K562 (cell line): Measurements from ENCODE around the gene STC2. TPM values are rescaled to one million over a fixed set of nuclear protein-coding genes. Genes with fewer than 3 reads are reported as not detected.

Experiments
- BHLHE40 ChIP-seq: IDR thresholded peaks from 2 replicates; pipeline ENCODE4 v1.6.1; 2011; ENCODE audit warnings: low read length, improper control_type of control experiment
- ELF1 ChIP-seq: fragments of 200-800 bp; sonication (Bioruptor generic); IDR thresholded peaks from 2 replicates; pipeline ENCODE4 v1.6.1; 2016; ENCODE audit warnings: missing genetic modification characterization, missing compliant biosample characterization
- FIP1L1 ChIP-seq: fragments of 200-400 bp; formaldehyde crosslinking; IDR thresholded peaks from 2 replicates; pipeline ENCODE4 v1.6.1; 2018; ENCODE audit warnings: mild to moderate bottlenecking, low read depth, low read length; ENCODE audit not compliant: poor library complexity, severe bottlenecking
- HLTF ChIP-seq: fragments of 450-650 bp; IDR thresholded peaks from 2 replicates; pipeline ENCODE4 v1.6.1; 2016
- L3MBTL2 ChIP-seq: fragments of 450-650 bp; IDR thresholded peaks from 2 replicates; pipeline ENCODE4 v1.6.1; 2016; ENCODE audit warnings: mild to moderate bottlenecking, moderate library complexity
- MTA2 ChIP-seq: fragments of 450-650 bp; IDR thresholded peaks from 2 replicates; pipeline ENCODE4 v1.6.1; 2016; ENCODE audit warnings: low read depth
- PBX2 ChIP-seq, 2 experiments: IDR thresholded peaks in 1 of 2; conservative IDR thresholded peaks in 1 of 2; 2 replicates each; pipeline ENCODE4 v1.6.1; 2016; ENCODE audit warnings: low read depth in 2 of 2, mild to moderate bottlenecking in 1 of 2, missing compliant biosample characterization in 1 of 2, missing genetic modification characterization in 1 of 2, moderate library complexity in 1 of 2
- PML ChIP-seq: IDR thresholded peaks from 2 replicates; pipeline ENCODE4 v1.6.1; 2012; ENCODE audit warnings: low read length, inconsistent platforms
- PTBP1 ChIP-seq: fragments of 200-400 bp; formaldehyde crosslinking; IDR thresholded peaks from 2 replicates; pipeline ENCODE4 v1.6.1; 2017; ENCODE audit warnings: low read depth, low read length
- RBM25 ChIP-seq: fragments of 200-400 bp; formaldehyde crosslinking; IDR thresholded peaks from 2 replicates; pipeline ENCODE4 v1.6.1; 2018; ENCODE audit warnings: low read length, low read depth, moderate library complexity; ENCODE audit not compliant: severe bottlenecking
- SMAD3 ChIP-seq: fragments of 450-650 bp; formaldehyde crosslinking; conservative IDR thresholded peaks from 2 replicates; pipeline ENCODE4 v1.4.0; 2020; ENCODE audit warnings: mild to moderate bottlenecking
- SMARCC2 ChIP-seq: fragments of 450-650 bp; IDR thresholded peaks from 2 replicates; pipeline ENCODE4 v1.6.1; 2017; ENCODE audit warnings: antibody characterized with exemption, moderate library complexity, mild to moderate bottlenecking, low read depth
- SPI1 ChIP-seq: IDR thresholded peaks from 2 replicates; pipeline ENCODE4 v1.6.1; 2011; ENCODE audit warnings: low read depth, low read length, control low read depth, borderline replicate concordance
- TCF3 ChIP-seq: sonication (generic); formaldehyde crosslinking; IDR thresholded peaks from 2 replicates; pipeline ENCODE4 v1.4.0; 2020; ENCODE audit warnings: mild to moderate bottlenecking, missing genetic modification reagents
- XRCC5 ChIP-seq: fragments of 200-400 bp; formaldehyde crosslinking; IDR thresholded peaks from 2 replicates; pipeline ENCODE4 v1.6.1; 2017; ENCODE audit warnings: low read depth, mild to moderate bottlenecking, low read length
- ZC3H8 ChIP-seq: fragments of 450-650 bp; IDR thresholded peaks from 2 replicates; pipeline ENCODE4 v1.6.1; 2017
- ZFP30 ChIP-seq: fragments of 250-450 bp; sonication (Bioruptor Pico); IDR thresholded peaks from 2 replicates; pipeline ENCODE4 v1.8.0; 2022; ENCODE audit warnings: moderate library complexity, mild to moderate bottlenecking, inconsistent platforms, borderline replicate concordance
- ZNF347 ChIP-seq: fragments of 450-650 bp; formaldehyde crosslinking; IDR thresholded peaks from 2 replicates; pipeline ENCODE4 v1.4.0; 2020; ENCODE audit warnings: low read depth, mild to moderate bottlenecking, moderate library complexity
- ZNF431 ChIP-seq: sonication (generic); formaldehyde crosslinking; IDR thresholded peaks from 2 replicates; pipeline ENCODE4 v1.8.0; 2022; ENCODE audit warnings: mild to moderate bottlenecking, missing genetic modification reagents
- ZNF445 ChIP-seq: fragments of 250-450 bp; sonication (Bioruptor Pico); IDR thresholded peaks from 2 replicates; pipeline ENCODE4 v1.4.0; 2020; ENCODE audit warnings: low read depth, mild to moderate bottlenecking, moderate library complexity
- ZNF449 ChIP-seq: fragments of 250-450 bp; sonication (Bioruptor Pico); IDR thresholded peaks from 2 replicates; pipeline ENCODE4 v1.8.0; 2022; ENCODE audit warnings: moderate library complexity, mild to moderate bottlenecking, inconsistent platforms
- ZNF586 ChIP-seq: fragments of 450-650 bp; formaldehyde crosslinking; conservative IDR thresholded peaks from 2 replicates; pipeline ENCODE4 v1.4.0; 2020; ENCODE audit warnings: mild to moderate bottlenecking, moderate library complexity
- polyA plus RNA-seq, 8 experiments: library from polyadenylated mRNA; depleted of rRNA in 4 of 8; stranded (reverse) in 5 of 8; unstranded in 3 of 8; fragments of >200 nt; fragmentation: Nextera tagmentation in 2 of 8; fragmentation: Illumina TruSeq in 1 of 8; extraction: Ambion mirVana in 2 of 8; extraction: Trizol in 1 of 8; gene quantifications; 2 replicates each; pipeline versions ENCODE4 v1.2.1 to v1.2.3, GENCODE V29; 2011 to 2014; ENCODE audit warnings: inconsistent platforms in 1 of 8, missing spikeins in 1 of 8
- total RNA-seq, 7 experiments: library from RNA; depleted of rRNA in 6 of 7; stranded (reverse); fragments of >200 nt in 6 of 7; fragmentation: Illumina TruSeq in 2 of 7; extraction: Trizol in 2 of 7; gene quantifications; 2 replicates each; pipeline versions ENCODE4 v1.2.1 to v1.2.3, GENCODE V29; 2011 to 2021; ENCODE audit warnings: low replicate concordance in 1 of 7
- TF ChIP-seq, protein P1 (sequence below): fragments of 250-450 bp; sonication (Bioruptor Pico); IDR thresholded peaks from 2 replicates; pipeline ENCODE4 v1.9.0; 2021; ENCODE audit warnings: mild to moderate bottlenecking, inconsistent platforms

The STC2 gene
- total and polyA plus RNA-seq, 9 of the 15 experiments (the other 6 are each of a cell fraction or from before 2014, with no cell fraction given) = 0.62 to 31.7 (median 7.4) TPM

- TF ChIP-seq, protein P1, sequence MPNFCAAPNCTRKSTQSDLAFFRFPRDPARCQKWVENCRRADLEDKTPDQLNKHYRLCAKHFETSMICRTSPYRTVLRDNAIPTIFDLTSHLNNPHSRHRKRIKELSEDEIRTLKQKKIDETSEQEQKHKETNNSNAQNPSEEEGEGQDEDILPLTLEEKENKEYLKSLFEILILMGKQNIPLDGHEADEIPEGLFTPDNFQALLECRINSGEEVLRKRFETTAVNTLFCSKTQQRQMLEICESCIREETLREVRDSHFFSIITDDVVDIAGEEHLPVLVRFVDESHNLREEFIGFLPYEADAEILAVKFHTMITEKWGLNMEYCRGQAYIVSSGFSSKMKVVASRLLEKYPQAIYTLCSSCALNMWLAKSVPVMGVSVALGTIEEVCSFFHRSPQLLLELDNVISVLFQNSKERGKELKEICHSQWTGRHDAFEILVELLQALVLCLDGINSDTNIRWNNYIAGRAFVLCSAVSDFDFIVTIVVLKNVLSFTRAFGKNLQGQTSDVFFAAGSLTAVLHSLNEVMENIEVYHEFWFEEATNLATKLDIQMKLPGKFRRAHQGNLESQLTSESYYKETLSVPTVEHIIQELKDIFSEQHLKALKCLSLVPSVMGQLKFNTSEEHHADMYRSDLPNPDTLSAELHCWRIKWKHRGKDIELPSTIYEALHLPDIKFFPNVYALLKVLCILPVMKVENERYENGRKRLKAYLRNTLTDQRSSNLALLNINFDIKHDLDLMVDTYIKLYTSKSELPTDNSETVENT (CRISPR knock-in tag) = no peak
- no peak for TF ChIP-seq ZNF445
- peak; percentile 91 for TF ChIP-seq L3MBTL2
- TF ChIP-seq ZFP30 = no peak
- no peak for TF ChIP-seq MTA2
- no peak for TF ChIP-seq PBX2 (CRISPR knock-in tag; IDR thresholded peaks at IDR 0.05; ENCODE audit: low read depth)
- TF ChIP-seq PBX2 (tag; conservative IDR thresholded peaks at IDR 0.05; ENCODE audit: low read depth) = no peak
- no peak for TF ChIP-seq ZC3H8
- TF ChIP-seq ZNF586 (CRISPR knock-in tag) = no peak
- no peak for TF ChIP-seq SMARCC2
- TF ChIP-seq HLTF = no peak
- no peak for TF ChIP-seq ZNF347 (CRISPR knock-in tag)
- TF ChIP-seq SMAD3 = no peak
- TF ChIP-seq PTBP1 = no peak
- TF ChIP-seq RBM25 = no peak
- TF ChIP-seq PML = 0 out of 2 replicates have a peak, but pooled peaks have one; percentile 25
- no peak for TF ChIP-seq FIP1L1
- TF ChIP-seq SPI1 = peak; percentile 46; the same call in 1 of the 2 replicates
- TF ChIP-seq BHLHE40 = no peak
- TF ChIP-seq ZNF449 (CRISPR knock-in tag) = no peak
- no peak; the same call in 1 of the 2 replicates for TF ChIP-seq ZNF431 (CRISPR knock-in tag)
- TF ChIP-seq TCF3 (CRISPR knock-in tag) = no peak
- TF ChIP-seq ELF1 (tag) = peak; percentile 50
- TF ChIP-seq XRCC5 = no peak
Observed at GRCh38 chr5:173327948-173328843, at the start of gene STC2 (continued).
